Keratinocyte (primary cell): ENCODE results near the gene CD59.
"Not testable (repeated sequence)": the region's sequence is repeated elsewhere in the genome, so short reads cannot be mapped to it uniquely, and the experiment has no call there.

ENCODE experiments used
- EZH2 ChIP-seq: IDR thresholded peaks from one replicate; pipeline ENCODE4 v1.6.1; 2012; ENCODE audit warnings: inconsistent platforms, mild to moderate bottlenecking, low read length, moderate library complexity
- TF ChIP-seq, protein P1 (sequence below), 3 experiments: IDR thresholded peaks in 1 of 3; conservative IDR thresholded peaks in 1 of 3; optimal IDR thresholded peaks in 1 of 3; 2 replicates in 2 of 3; 3 replicates in 1 of 3; pipeline versions ENCODE3 to v1.5.1; 2011; ENCODE audit warnings: low read length in 3 of 3, mild to moderate bottlenecking in 3 of 3, moderate library complexity in 2 of 3, control low read depth in 1 of 3, inconsistent platforms in 1 of 3; ENCODE audit not compliant: insufficient read depth in 2 of 3; ENCODE audit errors: extremely low read depth in 1 of 3

DNA sequence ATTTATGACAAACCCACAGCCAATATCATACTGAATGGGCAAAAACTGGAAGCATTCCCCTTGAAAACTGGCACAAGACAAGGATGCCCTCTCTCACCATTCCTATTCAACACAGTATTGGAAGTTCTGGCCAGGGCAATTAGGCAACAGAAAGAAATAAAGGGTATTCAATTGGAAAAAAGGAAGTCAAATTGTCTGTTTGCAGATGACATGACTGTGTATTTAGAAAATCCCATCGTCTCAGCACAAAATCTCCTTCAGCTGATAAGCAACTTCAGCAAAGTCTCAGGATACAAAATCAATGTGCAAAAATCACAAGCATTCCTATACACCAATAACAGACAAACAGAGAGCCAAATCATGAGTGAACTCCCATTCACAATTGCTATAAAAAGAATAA, 8.7 kb downstream of the CD59 start:
- TF ChIP-seq, protein P1, sequence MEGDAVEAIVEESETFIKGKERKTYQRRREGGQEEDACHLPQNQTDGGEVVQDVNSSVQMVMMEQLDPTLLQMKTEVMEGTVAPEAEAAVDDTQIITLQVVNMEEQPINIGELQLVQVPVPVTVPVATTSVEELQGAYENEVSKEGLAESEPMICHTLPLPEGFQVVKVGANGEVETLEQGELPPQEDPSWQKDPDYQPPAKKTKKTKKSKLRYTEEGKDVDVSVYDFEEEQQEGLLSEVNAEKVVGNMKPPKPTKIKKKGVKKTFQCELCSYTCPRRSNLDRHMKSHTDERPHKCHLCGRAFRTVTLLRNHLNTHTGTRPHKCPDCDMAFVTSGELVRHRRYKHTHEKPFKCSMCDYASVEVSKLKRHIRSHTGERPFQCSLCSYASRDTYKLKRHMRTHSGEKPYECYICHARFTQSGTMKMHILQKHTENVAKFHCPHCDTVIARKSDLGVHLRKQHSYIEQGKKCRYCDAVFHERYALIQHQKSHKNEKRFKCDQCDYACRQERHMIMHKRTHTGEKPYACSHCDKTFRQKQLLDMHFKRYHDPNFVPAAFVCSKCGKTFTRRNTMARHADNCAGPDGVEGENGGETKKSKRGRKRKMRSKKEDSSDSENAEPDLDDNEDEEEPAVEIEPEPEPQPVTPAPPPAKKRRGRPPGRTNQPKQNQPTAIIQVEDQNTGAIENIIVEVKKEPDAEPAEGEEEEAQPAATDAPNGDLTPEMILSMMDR (optimal IDR thresholded peaks at IDR 0.05 in 1 of 3, IDR thresholded peaks at IDR 0.05 in 1 of 3, conservative IDR thresholded peaks at IDR 0.05 in 1 of 3; ENCODE audit: extremely low read depth in 1 of 3, insufficient read depth in 2 of 3, low read length in 3 of 3): not testable (repeated sequence)
- not testable (repeated sequence) for TF ChIP-seq EZH2
